HK-2 (cell line): ENCODE data around the gene SLC35B4.
A peak's percentile ranks its signal among the peaks of the same experiment; 100 is the strongest.

Experiments used
- DNase-seq: peaks from one replicate; pipeline ENCODE4 v3.0.0-alpha.2; 2018; ENCODE audit not compliant: unreplicated experiment

Gene SLC35B4

GRCh38 chr7:134290286-134290685, 26.4 kb downstream of the SLC35B4 start:
- DNase-seq: no peak

- no peak for DNase-seq
Measured at GRCh38 chr7:134289841-134290240, 26.9 kb downstream of the SLC35B4 start.

- DNase-seq: no peak
Measured at GRCh38 chr7:134289423-134289822, 27.3 kb downstream of the SLC35B4 start.

- DNase-seq: no peak
Measured at GRCh38 chr7:134287916-134288659, 28.6 kb downstream of the SLC35B4 start.

- DNase-seq: no peak
Measured at GRCh38 chr7:134284952-134285351, 31.8 kb downstream of the SLC35B4 start.

- DNase-seq: no peak
Measured at GRCh38 chr7:134284011-134284410, 32.7 kb downstream of the SLC35B4 start.

GRCh38 chr7:134280508-134280907, 36.2 kb downstream of the SLC35B4 start:
- no peak for DNase-seq

GRCh38 chr7:134279898-134280297, 36.8 kb downstream of the SLC35B4 start:
- DNase-seq: no peak

- no peak for DNase-seq
Measured at GRCh38 chr7:134279336-134279735, 37.4 kb downstream of the SLC35B4 start.

GRCh38 chr7:134278502-134279153, 38.1 kb downstream of the SLC35B4 start:
- DNase-seq: no peak

- no peak for DNase-seq
Measured at GRCh38 chr7:134276951-134277350, 39.8 kb downstream of the SLC35B4 start.

- DNase-seq: no peak
Measured at GRCh38 chr7:134262322-134262721, 54.4 kb downstream of the SLC35B4 start.

- no peak for DNase-seq
Measured at GRCh38 chr7:134255814-134256213, 60.9 kb downstream of the SLC35B4 start.

GRCh38 chr7:134254311-134254710, 62.4 kb downstream of the SLC35B4 start:
- peak; percentile 2 for DNase-seq

GRCh38 chr7:134248196-134248595, 68.5 kb downstream of the SLC35B4 start:
- no peak for DNase-seq

GRCh38 chr7:134246761-134247160, 70.0 kb downstream of the SLC35B4 start:
- no peak for DNase-seq

GRCh38 chr7:134246347-134246746, 70.4 kb downstream of the SLC35B4 start:
- no peak for DNase-seq

GRCh38 chr7:134245253-134245652, 71.5 kb downstream of the SLC35B4 start:
- DNase-seq: no peak
